AG04450 (cell line): Measurements from ENCODE around the gene CDH10. TPM values are rescaled to one million over a fixed set of nuclear protein-coding genes. Genes with fewer than 3 reads are reported as not detected.

Experiments used
- CTCF ChIA-PET: fragments of 300-600, 350-600 bp; formaldehyde crosslinking; extraction: SDS; loops from one replicate; lab custom pipeline; 2022; ENCODE audit warnings: antibody characterized with exemption, inconsistent platforms; lab: Charles Lee
- POLR2A ChIA-PET: fragments of 350-600 bp; formaldehyde crosslinking; extraction: SDS; loops from one replicate; lab custom pipeline; 2021; ENCODE audit warnings: antibody characterized with exemption, inconsistent platforms; lab: Yijun Ruan, JAX
- DNase-seq: peaks from one replicate; pipeline ENCODE4 v3.0.0-alpha.2; 2011; ENCODE audit warnings: low read depth, low spot score
- H3K27ac ChIP-seq: one replicate; pipeline ENCODE4 v1.5.1; 2012; ENCODE audit warnings: low read depth, low read length, control low read depth
- H3K27me3 ChIP-seq: one replicate; pipeline ENCODE4 v1.6.0; 2012; ENCODE audit warnings: low read length; ENCODE audit not compliant: control insufficient read depth, insufficient read depth
- H3K4me3 ChIP-seq: 2 replicates; pipeline ENCODE4 v1.5.1; 2011; ENCODE audit warnings: mild to moderate bottlenecking, low read depth, low read length, control low read depth
- H3K9me3 ChIP-seq: 2 replicates; pipeline ENCODE4 v1.5.1; 2012; ENCODE audit warnings: low read length; ENCODE audit not compliant: control insufficient read depth, insufficient read depth
- CTCF ChIP-seq: IDR thresholded peaks from 2 replicates; pipeline ENCODE4 v1.5.1; 2011; ENCODE audit warnings: low read depth, low read length, control low read depth, inconsistent platforms
- polyA plus RNA-seq: library from polyadenylated mRNA; depleted of rRNA; stranded (reverse); fragments of >200 nt; gene quantifications from 2 replicates; pipeline ENCODE4 v1.2.3, GENCODE V29; 2011

The CDH10 gene
- polyA plus RNA-seq, 1 experiment, result not detected

GRCh38 chr5:24510523-24510988, 134.2 kb downstream of the CDH10 start:
- Histone ChIP-seq H3K27ac (no peak overlapping the region), H3K4me3 (no peak overlapping the region), H3K27me3 (no peaks in the 10 kb centered on the region), H3K9me3 (peaks cover 7% of the 10 kb centered on the region; the same call in 1 of the 2 replicates)
- TF ChIP-seq CTCF, result no peak
- ChIA-PET CTCF (no interaction called here), POLR2A (no interaction called here)
- DNase-seq, result no peak

GRCh38 chr5:24509943-24510342, 134.8 kb downstream of the CDH10 start:
- no peak for TF ChIP-seq CTCF
- Histone ChIP-seq H3K9me3 (peaks cover 7% of the 10 kb centered on the region; the same call in 1 of the 2 replicates), H3K4me3 (no peak overlapping the region), H3K27me3 (no peaks in the 10 kb centered on the region), H3K27ac (no peak overlapping the region)
- CTCF ChIA-PET, result no interaction called here
- POLR2A ChIA-PET, result no interaction called here
- DNase-seq, result no peak

- H3K4me3 ChIP-seq, result no peak overlapping the region
- no peaks in the 10 kb centered on the region for H3K27me3 ChIP-seq
- ChIA-PET POLR2A (no interaction called here), CTCF (no interaction called here)
- peaks cover 14% of the 10 kb centered on the region for H3K9me3 ChIP-seq
- no peak overlapping the region for H3K27ac ChIP-seq
- no peak for DNase-seq
- no peak for TF ChIP-seq CTCF
These were observed 139.5 kb downstream of the CDH10 start for GRCh38 chr5:24505258-24505657.

DNA sequence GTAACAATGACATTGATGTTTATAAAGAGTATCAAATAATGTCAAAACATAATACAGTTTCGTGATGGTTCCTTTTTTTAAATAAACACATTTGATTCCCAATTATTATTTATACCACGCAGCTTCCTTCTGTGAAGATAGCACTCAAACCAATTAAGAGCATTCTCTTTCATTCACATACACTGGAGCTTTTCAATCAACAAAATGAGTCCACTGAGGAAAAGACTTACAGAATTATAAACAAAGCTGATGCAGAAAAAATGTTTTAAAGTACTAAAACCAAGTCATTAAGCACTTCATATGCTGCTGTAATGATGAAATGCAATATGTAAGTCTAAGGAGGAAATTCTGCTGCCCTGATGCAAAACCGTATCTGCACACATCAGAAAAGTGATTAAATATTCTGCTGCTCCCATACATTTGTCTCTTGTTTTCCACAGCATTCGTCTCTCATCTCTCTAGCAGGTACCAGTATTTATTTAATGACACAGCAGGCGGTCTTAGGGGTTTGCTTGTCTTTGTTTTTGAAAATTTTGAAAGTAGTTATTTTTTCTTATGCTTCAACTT, 147.1 kb downstream of the CDH10 start:
- no peak for TF ChIP-seq CTCF
- no peak overlapping the region for H3K27ac ChIP-seq
- no peaks in the 10 kb centered on the region for H3K27me3 ChIP-seq
- ChIA-PET CTCF (no interaction called here), POLR2A (no interaction called here)
- peaks cover 7% of the 10 kb centered on the region for H3K9me3 ChIP-seq
- DNase-seq, result no peak
- H3K4me3 ChIP-seq, result no peak overlapping the region

GRCh38 chr5:24497145-24497544, 147.6 kb downstream of the CDH10 start:
- Histone ChIP-seq H3K27me3 (no peaks in the 10 kb centered on the region), H3K9me3 (peaks cover 7% of the 10 kb centered on the region), H3K27ac (no peak overlapping the region), H3K4me3 (no peak overlapping the region)
- ChIA-PET POLR2A (no interaction called here), CTCF (no interaction called here)
- no peak for TF ChIP-seq CTCF
- no peak for DNase-seq
